Amygdala (tissue), 56 donors: Measurements from ENCODE around the gene LNPEP.

Experiments
- DNase-seq, 56 donors: peaks; one replicate each; lab custom pipeline; 2025; lab: John Stamatoyannopoulos, UW

The LNPEP gene

GRCh38 chr5:97085459-97086181, 149.7 kb downstream of the LNPEP start:
- no peak for DNase-seq
